ENCODE results near the gene ERI3. TPM values are rescaled to one million over a fixed set of nuclear protein-coding genes. Genes with fewer than 3 reads are reported as not detected.
A peak's percentile ranks its signal among the peaks of the same experiment; 100 is the strongest.

ERI3 gene
- 10 to 100 TPM; 42.3 to 43.3 TPM for total RNA-seq

GRCh38 chr1:44354840-44355581 is at the start of gene ERI3:
Gene ERI3, minus strand, starts transcription at chr1:44355257. Its CDS starts 231 bp downstream, at chr1:44355026.
- Mint-ChIP-seq H3K27ac (peak within 1 kb of the TSS; percentile 79), H3K9me3 (no peaks in the 10 kb centered on the region), H3K27me3 (no peaks in the 10 kb centered on the region), H3K4me1 (ENCODE audit: low read depth) (peaks cover 41% of the 10 kb centered on the region), H3K36me3 (ENCODE audit: low read depth) (peaks cover 10% of the 10 kb centered on the region), H3K4me3 (peak within 1 kb of the TSS; percentile 96)
- DNase-seq (peak; percentile 98), ATAC-seq (peak; percentile 100)
- ChIA-PET CTCF (interaction anchor here (1.3 to 1.4 kb wide), 2 partner anchors 37 to 136 kb away, joined by 4 to 6 read pairs; no protein-coding TSS in a partner anchor), POLR2A (interaction anchor here (1.1 to 2.0 kb wide), 3 partner anchors 9 to 276 kb away, joined by 4 to 5 read pairs (median 4); no protein-coding TSS in a partner anchor)
- intact Hi-C loops (cut with micrococcal nuclease): no loop called here
- no peak for TF ChIP-seq CTCF (IDR thresholded peaks at IDR 0.05)

- Mint-ChIP-seq H3K4me3 (no peak overlapping the region), H3K9me3 (no peaks in the 10 kb centered on the region), H3K4me1 (ENCODE audit: low read depth) (peaks cover 17% of the 10 kb centered on the region), H3K27ac (no peak overlapping the region), H3K27me3 (peaks cover 49% of the 10 kb centered on the region), H3K36me3 (ENCODE audit: low read depth) (no peaks in the 10 kb centered on the region)
- intact Hi-C loops (cut with micrococcal nuclease): no loop called here
- TF ChIP-seq CTCF (IDR thresholded peaks at IDR 0.05): no peak
- ATAC-seq (no peak), DNase-seq (no peak)
- POLR2A ChIA-PET: no interaction called here
- CTCF ChIA-PET: interaction anchor here (0.6 kb wide), 1 partner anchor 87 kb away, joined by 3 read pairs; no protein-coding TSS in a partner anchor
Measured at GRCh38 chr1:44401256-44402228, 46.5 kb upstream of the ERI3 start.

GRCh38 chr1:44390277-44390676 is 35.2 kb upstream of the ERI3 start:
- no peak overlapping the region for H3K4me3 Mint-ChIP-seq
- CTCF ChIA-PET: interaction anchor here (2.6 kb wide), 2 partner anchors 12 to 262 kb away, joined by 7 to 11 read pairs; no protein-coding TSS in a partner anchor

GRCh38 chr1:44389437-44389836 is 34.4 kb upstream of the ERI3 start:
- no peaks in the 10 kb centered on the region for H3K4me1 Mint-ChIP-seq (ENCODE audit: low read depth)

More at GRCh38 chr1:44390277-44390676, 35.2 kb upstream of the ERI3 start:
- Mint-ChIP-seq H3K36me3 (ENCODE audit: low read depth) (no peaks in the 10 kb centered on the region), H3K27me3 (peaks cover 11% of the 10 kb centered on the region), H3K27ac (no peak overlapping the region), H3K4me1 (ENCODE audit: low read depth) (no peaks in the 10 kb centered on the region), H3K9me3 (no peaks in the 10 kb centered on the region)
- no peak for TF ChIP-seq CTCF (IDR thresholded peaks at IDR 0.05)
- POLR2A ChIA-PET: no interaction called here
- ATAC-seq (no peak), DNase-seq (no peak)
- intact Hi-C loops (cut with micrococcal nuclease): no loop called here

More at GRCh38 chr1:44389437-44389836, 34.4 kb upstream of the ERI3 start:
- TF ChIP-seq CTCF (IDR thresholded peaks at IDR 0.05): no peak
- POLR2A ChIA-PET: no interaction called here
- Mint-ChIP-seq H3K36me3 (ENCODE audit: low read depth) (no peaks in the 10 kb centered on the region), H3K27ac (no peak overlapping the region), H3K9me3 (no peaks in the 10 kb centered on the region), H3K4me3 (no peak overlapping the region), H3K27me3 (peaks cover 10% of the 10 kb centered on the region)
- CTCF ChIA-PET: interaction anchor here (1.6 to 2.6 kb wide), 3 partner anchors 11 to 263 kb away, joined by 4 to 11 read pairs (median 7); no protein-coding TSS in a partner anchor
- intact Hi-C loops (cut with micrococcal nuclease): no loop called here
- no peak for ATAC-seq
- DNase-seq: no peak
